Liver (tissue), 3 donors: ENCODE data around the gene MRPS12.

Experiments
- ATF3 ChIP-seq: IDR thresholded peaks from 2 replicates; pipeline ENCODE4 v1.6.1; 2016; ENCODE audit warnings: antibody characterized with exemption
- CTCF ChIP-seq: fragments of 150-350 bp; IDR thresholded peaks from 2 replicates; pipeline ENCODE4 v1.5.1; 2017; ENCODE audit warnings: improper control_type of control experiment, low read depth, low read length; ENCODE audit not compliant: missing input control
- MAX ChIP-seq: IDR thresholded peaks from 2 replicates; pipeline ENCODE4 v1.6.1; 2016; ENCODE audit warnings: antibody characterized with exemption
- donor health status: healthy.
- donor health status: healthy.

GRCh38 chr19:38979812-38980211 lies 49.1 kb downstream of the MRPS12 start:
- TF ChIP-seq CTCF (no peak), ATF3 (no peak), MAX (no peak)
